ENCODE data around the gene PABPN1L.

Gene PABPN1L

DNA sequence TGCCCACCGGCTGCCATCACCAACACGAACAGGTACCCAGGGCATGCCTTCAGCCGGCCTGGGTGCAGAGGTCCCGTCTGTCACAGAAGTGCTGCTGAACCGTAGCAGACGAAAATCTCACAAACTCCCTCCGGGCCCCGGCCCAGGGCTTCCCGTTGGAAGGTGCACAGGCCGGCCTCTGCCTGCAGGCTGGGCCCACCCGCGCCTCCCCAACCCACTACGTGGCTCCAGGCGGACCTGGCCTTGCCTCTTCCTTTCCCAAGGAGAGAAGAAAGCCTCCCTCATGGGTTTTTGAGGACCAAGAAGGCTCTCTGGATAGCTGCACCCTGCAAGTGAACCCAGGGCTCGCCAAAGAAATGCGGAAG lies 45.5 kb upstream of the PABPN1L start:
- Histone ChIP-seq H3K27me3 (ENCODE audit: control insufficient read depth, low read length) (no peaks in the 10 kb centered on the region), H3K36me3 (ENCODE audit: control insufficient read depth, low read length) (peaks cover 26% of the 10 kb centered on the region), H3F3A (ENCODE audit: control insufficient read depth, insufficient read depth) (no peaks in the 10 kb centered on the region), H3K4me1 (ENCODE audit: control insufficient read depth, low read length) (0 out of 2 replicates have a peak, but pooled peaks cover 4% of the 10 kb centered on the region), H3K4me2 (ENCODE audit: low read length) (no peak overlapping the region), H3K9me3 (ENCODE audit: control insufficient read depth, insufficient read depth, low read length) (peaks cover 5% of the 10 kb centered on the region; the same call in 1 of the 2 replicates), H3K79me2 (ENCODE audit: control insufficient read depth, low read length) (peaks cover 82% of the 10 kb centered on the region), H4K20me1 (ENCODE audit: control insufficient read depth, insufficient read depth, low read depth, low read length) (peaks cover 29% of the 10 kb centered on the region), H3K9me2 (replicated peaks; ENCODE audit: control insufficient read depth, low read length) (no peaks in the 10 kb centered on the region), H3K27ac (ENCODE audit: low read depth, low read length) (no peak overlapping the region), H3K4me3 (ENCODE audit: low read length) (no peak overlapping the region)
- no peak for TF ChIP-seq EZH2phosphoT487 (IDR thresholded peaks at IDR 0.05; ENCODE audit: borderline replicate concordance, low read length)
- TF ChIP-seq, protein P1, sequence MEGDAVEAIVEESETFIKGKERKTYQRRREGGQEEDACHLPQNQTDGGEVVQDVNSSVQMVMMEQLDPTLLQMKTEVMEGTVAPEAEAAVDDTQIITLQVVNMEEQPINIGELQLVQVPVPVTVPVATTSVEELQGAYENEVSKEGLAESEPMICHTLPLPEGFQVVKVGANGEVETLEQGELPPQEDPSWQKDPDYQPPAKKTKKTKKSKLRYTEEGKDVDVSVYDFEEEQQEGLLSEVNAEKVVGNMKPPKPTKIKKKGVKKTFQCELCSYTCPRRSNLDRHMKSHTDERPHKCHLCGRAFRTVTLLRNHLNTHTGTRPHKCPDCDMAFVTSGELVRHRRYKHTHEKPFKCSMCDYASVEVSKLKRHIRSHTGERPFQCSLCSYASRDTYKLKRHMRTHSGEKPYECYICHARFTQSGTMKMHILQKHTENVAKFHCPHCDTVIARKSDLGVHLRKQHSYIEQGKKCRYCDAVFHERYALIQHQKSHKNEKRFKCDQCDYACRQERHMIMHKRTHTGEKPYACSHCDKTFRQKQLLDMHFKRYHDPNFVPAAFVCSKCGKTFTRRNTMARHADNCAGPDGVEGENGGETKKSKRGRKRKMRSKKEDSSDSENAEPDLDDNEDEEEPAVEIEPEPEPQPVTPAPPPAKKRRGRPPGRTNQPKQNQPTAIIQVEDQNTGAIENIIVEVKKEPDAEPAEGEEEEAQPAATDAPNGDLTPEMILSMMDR (IDR thresholded peaks at IDR 0.05; ENCODE audit: low read depth, low read length, poor library complexity, severe bottlenecking) = no peak

DNA sequence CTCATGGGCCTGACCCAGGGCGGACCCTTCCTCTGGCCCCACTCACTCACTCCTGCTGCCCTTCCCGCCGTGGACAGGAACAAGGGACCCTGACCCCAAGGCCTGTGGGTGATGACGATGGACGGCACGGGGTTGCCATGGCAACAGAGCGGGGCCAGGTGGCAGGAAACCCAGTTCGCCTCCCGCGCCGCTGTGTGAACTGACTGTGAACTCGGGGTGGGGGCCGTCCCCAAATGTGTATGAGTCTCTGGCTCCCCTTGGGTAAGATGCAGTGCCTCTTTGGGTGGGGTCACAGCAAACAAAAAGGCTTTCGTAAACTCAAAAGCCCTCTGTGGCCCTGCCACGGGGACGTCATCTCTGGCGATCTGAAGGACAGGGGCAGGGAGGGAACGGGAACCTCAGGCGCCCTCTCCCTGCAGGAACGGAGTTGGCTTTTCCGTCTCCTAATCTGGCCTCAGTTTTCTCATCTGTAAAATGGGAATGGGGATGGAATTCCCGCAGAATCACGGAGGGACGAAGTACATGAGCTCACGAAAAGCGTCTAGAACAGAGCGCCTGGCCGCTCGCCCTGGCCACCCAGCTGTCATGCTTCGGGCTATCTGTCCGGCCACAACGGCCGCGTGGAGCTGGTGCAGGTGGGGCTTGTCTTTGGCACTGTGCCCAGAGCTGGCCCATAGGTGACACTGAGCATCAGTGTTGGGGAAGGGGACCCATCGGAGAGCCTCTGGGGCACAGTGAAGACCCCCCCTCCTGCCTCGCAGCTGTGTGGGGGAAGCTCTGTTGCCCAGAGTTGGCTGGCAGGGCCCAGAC lies 44.9 kb upstream of the PABPN1L start:
- TF ChIP-seq EZH2phosphoT487 (IDR thresholded peaks at IDR 0.05; ENCODE audit: borderline replicate concordance, low read length) = no peak
- H3K9me3 ChIP-seq (ENCODE audit: control insufficient read depth, insufficient read depth, low read length) = peaks cover 5% of the 10 kb centered on the region; the same call in 1 of the 2 replicates
- no peak overlapping the region for H3K27ac ChIP-seq (ENCODE audit: low read depth, low read length)
- H3K4me1 ChIP-seq (ENCODE audit: control insufficient read depth, low read length) = peaks cover 5% of the 10 kb centered on the region; the same call in 1 of the 2 replicates
- no peaks in the 10 kb centered on the region for H3F3A ChIP-seq (ENCODE audit: control insufficient read depth, insufficient read depth)
- peaks cover 30% of the 10 kb centered on the region for H4K20me1 ChIP-seq (ENCODE audit: control insufficient read depth, insufficient read depth, low read depth, low read length)
- H3K27me3 ChIP-seq (ENCODE audit: control insufficient read depth, low read length) = no peaks in the 10 kb centered on the region
- H3K36me3 ChIP-seq (ENCODE audit: control insufficient read depth, low read length) = peaks cover 26% of the 10 kb centered on the region
- no peaks in the 10 kb centered on the region for H3K9me2 ChIP-seq (replicated peaks; ENCODE audit: control insufficient read depth, low read length)
- H3K4me2 ChIP-seq (ENCODE audit: low read length) = no peak overlapping the region
- H3K79me2 ChIP-seq (ENCODE audit: control insufficient read depth, low read length) = peaks cover 87% of the 10 kb centered on the region
- H3K4me3 ChIP-seq (ENCODE audit: low read length) = no peak overlapping the region

DNA sequence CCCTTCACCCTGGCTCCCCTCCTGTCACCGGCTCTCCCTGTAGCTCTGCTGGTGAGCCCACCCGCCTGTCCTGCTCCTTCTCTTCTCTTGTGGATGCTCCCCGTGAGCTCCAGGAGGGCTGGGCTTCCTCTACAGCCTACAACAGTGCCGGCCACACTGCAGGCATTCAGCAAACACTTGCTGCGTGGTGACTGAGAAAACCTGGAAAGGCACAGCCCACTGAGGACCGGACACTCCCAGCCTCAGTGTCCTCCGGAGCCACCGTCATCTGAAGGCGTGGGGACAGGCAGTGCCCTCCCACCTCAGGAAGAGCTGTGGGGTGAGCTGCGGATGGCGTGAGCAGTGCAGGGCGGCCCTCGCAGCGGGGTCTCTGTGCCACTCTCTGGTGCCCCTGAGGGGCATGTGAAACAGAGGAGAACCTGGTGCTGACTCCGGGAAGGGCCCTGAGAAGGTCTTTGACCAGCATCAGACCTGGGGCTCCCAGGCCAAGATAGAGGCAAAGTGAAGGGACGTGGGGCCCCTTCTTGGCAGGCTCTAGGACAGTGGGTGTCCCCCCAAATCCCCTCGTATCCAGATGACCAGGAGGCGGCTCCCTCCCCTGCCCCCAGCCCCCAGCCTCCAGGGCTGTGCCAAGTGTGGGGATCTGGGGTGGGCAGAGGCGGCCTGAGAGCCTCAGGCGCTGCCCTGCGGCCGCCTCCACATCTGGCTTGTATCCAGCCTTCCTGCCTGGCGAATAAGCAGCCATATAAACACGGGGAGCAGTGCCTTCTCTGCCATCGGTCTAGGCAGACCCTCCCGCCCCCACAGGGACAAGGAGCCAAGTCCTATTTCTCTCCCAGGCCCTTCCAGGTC lies 44.0 kb upstream of the PABPN1L start:
- no peaks in the 10 kb centered on the region for H3K9me2 ChIP-seq (replicated peaks; ENCODE audit: control insufficient read depth, low read length)
- H3K27me3 ChIP-seq (ENCODE audit: control insufficient read depth, low read length) = no peaks in the 10 kb centered on the region
- H3K79me2 ChIP-seq (ENCODE audit: control insufficient read depth, low read length) = peaks cover 86% of the 10 kb centered on the region
- peaks cover 35% of the 10 kb centered on the region for H4K20me1 ChIP-seq (ENCODE audit: control insufficient read depth, insufficient read depth, low read depth, low read length)
- peaks cover 19% of the 10 kb centered on the region for H3K36me3 ChIP-seq (ENCODE audit: control insufficient read depth, low read length)
- no peaks in the 10 kb centered on the region for H3F3A ChIP-seq (ENCODE audit: control insufficient read depth, insufficient read depth)
- no peak overlapping the region for H3K4me2 ChIP-seq (ENCODE audit: low read length)
- no peak overlapping the region for H3K4me3 ChIP-seq (ENCODE audit: low read length)
- no peaks in the 10 kb centered on the region for H3K9me3 ChIP-seq (ENCODE audit: control insufficient read depth, insufficient read depth, low read length)
- no peak overlapping the region for H3K27ac ChIP-seq (ENCODE audit: low read depth, low read length)
- H3K4me1 ChIP-seq (ENCODE audit: control insufficient read depth, low read length) = peaks cover 12% of the 10 kb centered on the region
- TF ChIP-seq, protein P1 (IDR thresholded peaks at IDR 0.05; ENCODE audit: low read depth, low read length, poor library complexity, severe bottlenecking) = no peak

Data from DOHH2 (cell line).